ENCODE data around the gene CTCF. TPM values are rescaled to one million over a fixed set of nuclear protein-coding genes. Genes with fewer than 3 reads are reported as not detected.

The CTCF gene
- total and polyA plus RNA-seq, 10 of the 15 experiments (the other 5 are each of a cell fraction or from before 2014, with no cell fraction given): 9.1 to 55.0 (median 41.8) TPM

GRCh38 chr16:67660564-67661028, 98.3 kb downstream of the CTCF start, which contains the start of gene PARD6A:
Gene PARD6A, plus strand, starts transcription at chr16:67660960. Its CDS starts 79 bp downstream, at chr16:67661039.
- in situ Hi-C loops (cut with MboI) (no loop called here), intact Hi-C loops (cut with micrococcal nuclease; ENCODE audit: unreplicated experiment) (loop anchor here (1.0 to 5.0 kb wide), 2 partner anchors 98 to 503 kb away; partner anchors contain the start of genes CTCF, FBXL8 and TRADD)
- H3K27me3 ChIP-seq (replicated peaks in 1 of 2; ENCODE audit: control insufficient read depth in 2 of 2, insufficient read depth in 2 of 2, low read length in 1 of 2): no peaks in the 10 kb centered on the region
- peaks cover 10% of the 10 kb centered on the region for H3K4me1 ChIP-seq (ENCODE audit: control insufficient read depth, insufficient read depth, low read length)
- SMC1A ChIA-PET (ENCODE audit: uncharacterized antibody, unreplicated experiment): interaction anchor here (1.0 to 1.4 kb wide), 5 partner anchors 9 to 113 kb away, joined by 3 read pairs; partner anchors contain the start of gene GFOD2
- H3K36me3 ChIP-seq (ENCODE audit: control insufficient read depth in 2 of 2, insufficient read depth in 2 of 2, low read length in 1 of 2): peaks cover 11 to 13% of the 10 kb centered on the region in 2 experiments
- H3K27ac ChIP-seq (ENCODE audit: control insufficient read depth, insufficient read depth): peak within 1 kb of the TSS; percentile 80
- H3K9me3 ChIP-seq (replicated peaks; ENCODE audit: control insufficient read depth, insufficient read depth, low read length): no peaks in the 10 kb centered on the region
- H3K4me2 ChIP-seq (ENCODE audit: control insufficient read depth, insufficient read depth): peak within 1 kb of the TSS; percentile 78
- RAD21 ChIA-PET (ENCODE audit: unreplicated experiment): interaction anchor here (1.0 to 3.2 kb wide), 10 partner anchors 11 to 179 kb away, joined by 3 to 17 read pairs (median 6); partner anchors contain the start of genes ATP6V0D1, CARMIL2, CTCF and GFOD2
- peak; percentile 99 for FAIRE-seq
- no TSS peak for BruUV-seq (replicated peaks)
- POLR2A ChIA-PET: interaction anchor here (0.6 to 2.8 kb wide), 14 partner anchors 8 to 185 kb away, joined by 3 to 16 read pairs (median 4); partner anchors contain the start of genes ATP6V0D1, CARMIL2, CTCF and GFOD2
- peak within 1 kb of the TSS; percentile 92 for H3K4me3 ChIP-seq
- peaks cover 12% of the 10 kb centered on the region for H3K79me2 ChIP-seq (ENCODE audit: control insufficient read depth, insufficient read depth, low read length)
- 1% methylated on average over 32 of the region's 48 CpGs for WGBS (ENCODE audit: insufficient coverage, insufficient replicate concordance, low lambda C conversion rate, missing lambda C conversion rate)
- H2AFZ ChIP-seq (ENCODE audit: control insufficient read depth, low read depth, low read length): peak within 1 kb of the TSS; percentile 99
- H4K20me1 ChIP-seq (ENCODE audit: control insufficient read depth, insufficient read depth): no peaks in the 10 kb centered on the region
- DNase-seq (ENCODE audit: low read depth, low spot score): peak; percentile 87
- CTCF ChIA-PET: interaction anchor here (0.6 to 4.3 kb wide), 15 partner anchors 8 to 617 kb away, joined by 3 to 29 read pairs (median 3); partner anchors contain the start of genes CARMIL2 and CTCF
- peak; percentile 84 for ATAC-seq
- peak within 1 kb of the TSS; percentile 78 for H3K9ac ChIP-seq (ENCODE audit: control insufficient read depth, insufficient read depth, low read length)
- TF ChIP-seq STAT3 (IDR thresholded peaks at IDR 0.05; ENCODE audit: low read depth, low read length) (no peak), SREBF1 (IDR thresholded peaks at IDR 0.05; ENCODE audit: low read length) (peak; percentile 60; the same call in 1 of the 2 replicates), BHLHE40 (IDR thresholded peaks at IDR 0.05; ENCODE audit: borderline replicate concordance in 1 of 2, low read depth in 2 of 2, low read length in 1 of 2) (peak in 1 of 2 experiments; percentile 51; a peak in 1 of 4 replicates), ATF3 (IDR thresholded peaks at IDR 0.05; ENCODE audit: borderline replicate concordance, extremely low read depth, low read depth, low read length) (peak; percentile 28; the same call in 1 of the 2 replicates), MYC (IDR thresholded peaks at IDR 0.05; ENCODE audit: insufficient read depth, insufficient read length, insufficient replicate concordance, low read length, severe bottlenecking) (peak; percentile 13), RAD21 (IDR thresholded peaks at IDR 0.05; ENCODE audit: insufficient read depth, low read depth, low read length) (no peak), HDGF (IDR thresholded peaks at IDR 0.05) (no peak), TCF3 (IDR thresholded peaks at IDR 0.05; ENCODE audit: borderline replicate concordance, insufficient read depth, low read depth, low read length) (0 out of 2 replicates have a peak, but pooled peaks have one; percentile 29), EGR1 (IDR thresholded peaks at IDR 0.05; ENCODE audit: borderline replicate concordance in 1 of 2, low read depth in 2 of 2, low read length in 2 of 2) (peak; percentile 39 to 75), NR2C1 (IDR thresholded peaks at IDR 0.05) (peak; percentile 56; the same call in 1 of the 2 replicates), HDAC2 (IDR thresholded peaks at IDR 0.05) (no peak), POLR2A (IDR thresholded peaks at IDR 0.05; ENCODE audit: low read depth, low read length) (no peak), RBBP5 (conservative IDR thresholded peaks at IDR 0.05) (no peak), PRDM15 (CRISPR knock-in tag; IDR thresholded peaks at IDR 0.05) (no peak), NFYB (IDR thresholded peaks at IDR 0.05; ENCODE audit: insufficient read depth, low read depth, low read length) (peak; percentile 72), WRNIP1 (IDR thresholded peaks at IDR 0.05; ENCODE audit: borderline replicate concordance, low read depth, low read length) (no peak), JUND (IDR thresholded peaks at IDR 0.05; ENCODE audit: low read depth, low read length) (peak; percentile 54; the same call in 1 of the 2 replicates), SRF (IDR thresholded peaks at IDR 0.05; ENCODE audit: low read depth in 2 of 2, low read length in 2 of 2) (peak in 1 of 2 experiments; percentile 41; a peak in 1 of 4 replicates), SPI1 (IDR thresholded peaks at IDR 0.05; ENCODE audit: borderline replicate concordance, insufficient read depth, low read depth, low read length) (no peak), KAT2A (conservative IDR thresholded peaks at IDR 0.05; ENCODE audit: control insufficient read depth, low read depth, low read length) (no peak)
